Neural progenitor cell (in vitro differentiated cells): Measurements from ENCODE around the gene RECK.

Source experiments
- CTCF ChIP-seq: fragments of 200-600 bp; sonication (generic); IDR thresholded peaks from 2 replicates; pipeline ENCODE4 v1.5.1; 2017; ENCODE audit warnings: antibody characterized with exemption, mild to moderate bottlenecking
- EZH2 ChIP-seq: fragments of 200-600 bp; sonication (generic); IDR thresholded peaks from 2 replicates; pipeline ENCODE4 v1.6.1; 2017; ENCODE audit warnings: antibody characterized with exemption, mild to moderate bottlenecking, moderate library complexity

GRCh38 chr9:36082931-36083330 is 46.2 kb downstream of the RECK start:
- no peak for TF ChIP-seq EZH2
- no peak for TF ChIP-seq CTCF
